Measurements from ENCODE around the gene FAM83C.

The FAM83C gene

DNA sequence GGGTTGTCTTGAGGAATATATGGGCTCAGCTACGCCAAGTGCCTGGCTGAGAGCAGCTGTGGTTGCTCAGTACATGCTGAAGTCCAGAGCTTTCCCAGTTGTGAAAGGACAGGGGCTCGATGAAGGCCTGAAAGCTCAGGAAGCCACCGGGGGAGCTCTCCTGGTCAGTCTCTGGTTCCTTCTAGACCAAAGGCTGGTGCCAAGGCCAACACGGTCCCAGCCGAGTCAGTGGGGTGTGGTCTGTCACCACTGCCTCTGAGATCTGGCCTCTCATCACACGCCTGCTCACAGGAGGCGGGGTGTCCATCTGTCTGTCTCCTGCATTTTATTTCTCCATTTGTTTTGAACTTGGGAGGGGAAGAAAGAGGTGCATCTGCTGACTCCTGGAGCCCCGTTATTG lies 4.9 kb upstream of the FAM83C start:
- H3K4me1 ChIP-seq (ENCODE audit: insufficient read depth, low read length), result no peaks in the 10 kb centered on the region
- no peaks in the 10 kb centered on the region for H3K27me3 ChIP-seq (ENCODE audit: insufficient read depth, low read length)
- no peaks in the 10 kb centered on the region for H3K36me3 ChIP-seq (ENCODE audit: insufficient read depth, low read length)
- H3K27ac ChIP-seq (ENCODE audit: low read depth, low read length), result no peak overlapping the region
- H3K9ac ChIP-seq (ENCODE audit: low read depth, low read length), result no peak overlapping the region
- H3K4me3 ChIP-seq (ENCODE audit: low read length), result no peak overlapping the region
- 81% methylated on average over 8 of the region's 8 CpGs for WGBS
- H3K9me3 ChIP-seq (ENCODE audit: insufficient read depth, low read depth, low read length), result no peaks in the 10 kb centered on the region

DNA sequence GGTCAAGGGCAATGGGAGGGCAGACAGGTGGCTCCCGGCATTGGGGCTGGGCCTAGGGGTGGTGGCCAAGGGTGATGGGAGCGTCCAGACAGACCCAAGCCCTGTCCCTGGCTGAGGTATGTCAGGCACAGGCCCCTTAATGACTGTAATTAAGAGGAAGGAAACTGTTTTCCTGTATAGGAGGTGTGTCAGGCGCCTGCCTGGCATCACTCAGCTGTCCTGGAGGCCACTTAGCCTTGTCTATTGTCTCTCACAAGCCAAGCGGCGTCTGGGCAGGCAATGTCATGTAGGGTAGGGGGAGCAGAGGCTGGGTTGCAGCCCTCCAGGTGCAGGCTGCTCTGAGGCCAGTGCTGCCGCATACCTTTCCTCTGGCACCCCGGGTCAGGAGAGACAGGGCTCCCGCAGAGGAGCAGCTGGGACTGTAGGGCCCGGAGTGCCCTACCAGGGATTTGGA lies 3.9 kb upstream of the FAM83C start:
- no peaks in the 10 kb centered on the region for H3K27me3 ChIP-seq (ENCODE audit: insufficient read depth, low read length)
- no peaks in the 10 kb centered on the region for H3K9me3 ChIP-seq (ENCODE audit: insufficient read depth, low read depth, low read length)
- no peaks in the 10 kb centered on the region for H3K4me1 ChIP-seq (ENCODE audit: insufficient read depth, low read length)
- H3K4me3 ChIP-seq (ENCODE audit: low read length), result no peak overlapping the region
- 87% methylated on average over 9 of the region's 9 CpGs for WGBS
- H3K9ac ChIP-seq (ENCODE audit: low read depth, low read length), result no peak overlapping the region
- no peak overlapping the region for H3K27ac ChIP-seq (ENCODE audit: low read depth, low read length)
- H3K36me3 ChIP-seq (ENCODE audit: insufficient read depth, low read length), result no peaks in the 10 kb centered on the region

DNA sequence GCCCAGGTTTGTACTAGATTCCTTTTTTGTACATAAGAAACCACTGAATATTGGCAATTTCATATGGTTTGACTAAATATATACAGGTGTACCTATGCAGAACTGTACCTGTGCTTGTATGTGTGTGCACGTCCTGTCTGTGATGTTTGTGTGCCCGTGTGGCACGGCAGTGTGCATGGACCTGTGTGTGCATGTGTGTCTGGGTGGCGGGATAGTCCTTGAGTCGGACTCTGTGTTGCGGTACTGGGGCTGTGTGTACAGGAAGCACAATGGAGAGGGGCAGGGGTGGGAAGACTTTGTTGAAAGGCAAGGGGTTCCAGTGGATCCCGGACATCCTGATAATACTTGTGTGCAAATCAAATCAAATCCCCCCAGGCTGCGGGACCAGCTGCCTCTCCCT lies 3.4 kb upstream of the FAM83C start:
- H3K27ac ChIP-seq (ENCODE audit: low read depth, low read length), result no peak overlapping the region
- no peaks in the 10 kb centered on the region for H3K4me1 ChIP-seq (ENCODE audit: insufficient read depth, low read length)
- WGBS, result 97% methylated on average over 8 of the region's 8 CpGs
- no peaks in the 10 kb centered on the region for H3K9me3 ChIP-seq (ENCODE audit: insufficient read depth, low read depth, low read length)
- H3K27me3 ChIP-seq (ENCODE audit: insufficient read depth, low read length), result no peaks in the 10 kb centered on the region
- no peak overlapping the region for H3K4me3 ChIP-seq (ENCODE audit: low read length)
- no peak overlapping the region for H3K9ac ChIP-seq (ENCODE audit: low read depth, low read length)
- no peaks in the 10 kb centered on the region for H3K36me3 ChIP-seq (ENCODE audit: insufficient read depth, low read length)

DNA sequence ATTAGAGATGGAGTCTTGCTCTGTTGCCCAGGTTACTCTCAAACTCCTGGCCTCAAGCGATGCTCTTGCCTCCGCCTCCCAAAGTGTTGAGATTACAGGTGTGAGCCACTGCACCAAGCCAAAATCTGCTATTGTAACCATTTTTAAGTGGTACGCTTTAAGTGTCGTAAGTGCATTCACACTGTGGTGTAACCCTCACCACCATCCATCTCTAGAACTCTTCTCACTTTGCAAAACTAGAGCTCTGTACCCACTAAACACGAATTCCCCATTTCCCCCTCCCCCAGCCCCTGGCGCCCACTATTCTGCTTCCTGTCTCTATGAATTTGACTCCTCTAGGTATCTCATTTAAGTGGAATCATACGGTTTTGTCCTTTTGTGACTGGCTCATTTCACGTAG lies 2.8 kb upstream of the FAM83C start:
- Histone ChIP-seq H3K36me3 (ENCODE audit: insufficient read depth, low read length) (no peaks in the 10 kb centered on the region), H3K27me3 (ENCODE audit: insufficient read depth, low read length) (no peaks in the 10 kb centered on the region), H3K9ac (ENCODE audit: low read depth, low read length) (no peak overlapping the region), H3K9me3 (ENCODE audit: insufficient read depth, low read depth, low read length) (no peaks in the 10 kb centered on the region), H3K4me3 (ENCODE audit: low read length) (no peak overlapping the region), H3K4me1 (ENCODE audit: insufficient read depth, low read length) (no peaks in the 10 kb centered on the region), H3K27ac (ENCODE audit: low read depth, low read length) (no peak overlapping the region)
- 91% methylated on average over 8 of the region's 8 CpGs for WGBS

DNA sequence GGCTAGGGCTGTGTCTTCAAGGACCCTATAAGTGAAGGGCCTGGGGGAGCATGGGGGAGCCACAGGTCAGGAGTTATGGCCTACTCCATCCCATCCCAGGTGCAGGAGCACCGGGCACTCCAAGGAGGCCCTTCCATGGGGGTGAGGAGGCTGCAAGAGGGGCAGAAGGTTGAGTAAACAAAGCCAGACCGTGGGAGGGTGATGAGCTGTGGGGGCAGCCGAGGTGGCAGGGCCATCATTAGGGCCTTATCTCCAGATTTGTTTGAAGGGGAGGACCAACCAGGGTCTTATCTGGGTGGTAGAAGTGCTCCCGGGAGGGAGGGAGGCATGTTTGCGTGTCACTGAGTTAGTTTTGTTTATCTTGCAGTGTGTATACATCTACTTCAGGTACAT lies 2.1 kb upstream of the FAM83C start:
- no peaks in the 10 kb centered on the region for H3K27me3 ChIP-seq (ENCODE audit: insufficient read depth, low read length)
- no peak overlapping the region for H3K4me3 ChIP-seq (ENCODE audit: low read length)
- H3K4me1 ChIP-seq (ENCODE audit: insufficient read depth, low read length), result no peaks in the 10 kb centered on the region
- no peak overlapping the region for H3K27ac ChIP-seq (ENCODE audit: low read depth, low read length)
- H3K9ac ChIP-seq (ENCODE audit: low read depth, low read length), result no peak overlapping the region
- H3K36me3 ChIP-seq (ENCODE audit: insufficient read depth, low read length), result no peaks in the 10 kb centered on the region
- WGBS, result 85% methylated on average over 5 of the region's 5 CpGs
- no peaks in the 10 kb centered on the region for H3K9me3 ChIP-seq (ENCODE audit: insufficient read depth, low read depth, low read length)

DNA sequence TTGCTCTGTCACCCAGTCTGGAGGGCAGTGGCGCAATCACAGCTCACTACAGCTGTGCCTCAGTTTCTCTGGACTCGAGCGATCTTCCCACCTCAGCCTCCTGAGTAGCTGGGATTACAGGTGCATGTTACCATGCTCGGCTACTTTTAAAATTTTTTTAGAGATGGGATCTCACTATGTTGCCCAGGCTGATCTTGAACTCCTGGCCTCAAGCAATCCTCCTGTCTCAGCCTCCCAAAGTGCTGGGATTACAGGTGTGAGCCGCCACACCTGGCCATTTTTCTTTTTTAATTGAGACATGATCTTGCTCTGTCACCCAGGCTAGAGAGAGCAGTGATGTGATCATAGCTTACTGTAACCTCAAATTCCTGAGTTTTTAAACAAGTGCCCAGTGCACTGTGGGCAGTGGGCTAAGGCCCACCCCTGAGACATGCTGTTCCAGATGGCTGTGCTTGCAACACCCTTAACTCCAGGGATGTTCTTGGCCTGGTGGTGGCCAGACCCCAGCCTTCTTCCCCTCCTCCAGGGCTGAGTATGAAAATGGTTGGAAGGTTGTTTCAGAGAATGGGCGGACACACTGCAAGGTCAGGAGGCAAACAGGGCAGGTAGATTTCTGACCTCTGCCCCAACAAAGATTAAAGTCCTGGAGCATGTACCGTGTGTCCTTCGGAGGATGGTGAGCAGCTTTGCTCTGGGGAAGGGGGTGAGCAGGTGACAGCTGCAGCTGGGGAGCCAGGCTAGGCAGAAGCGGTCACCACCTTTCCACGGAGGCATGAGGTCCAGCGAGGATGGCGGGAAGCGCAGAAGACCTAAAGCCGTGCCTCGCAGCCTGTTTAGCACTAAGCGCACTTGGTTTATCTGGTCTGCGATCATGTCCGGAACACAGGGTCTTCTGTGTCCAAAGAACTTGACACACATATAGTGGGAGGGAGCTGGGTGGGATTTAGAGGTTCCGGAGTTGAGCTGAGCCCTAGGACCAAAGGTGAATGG lies 1.4 kb upstream of the FAM83C start:
- no peak overlapping the region for H3K27ac ChIP-seq (ENCODE audit: low read depth, low read length)
- H3K4me1 ChIP-seq (ENCODE audit: insufficient read depth, low read length), result no peaks in the 10 kb centered on the region
- no peak overlapping the region for H3K9ac ChIP-seq (ENCODE audit: low read depth, low read length)
- no peaks in the 10 kb centered on the region for H3K9me3 ChIP-seq (ENCODE audit: insufficient read depth, low read depth, low read length)
- WGBS, result 94% methylated on average over 19 of the region's 19 CpGs
- H3K4me3 ChIP-seq (ENCODE audit: low read length), result no peak overlapping the region
- no peaks in the 10 kb centered on the region for H3K36me3 ChIP-seq (ENCODE audit: insufficient read depth, low read length)
- H3K27me3 ChIP-seq (ENCODE audit: insufficient read depth, low read length), result no peaks in the 10 kb centered on the region

DNA sequence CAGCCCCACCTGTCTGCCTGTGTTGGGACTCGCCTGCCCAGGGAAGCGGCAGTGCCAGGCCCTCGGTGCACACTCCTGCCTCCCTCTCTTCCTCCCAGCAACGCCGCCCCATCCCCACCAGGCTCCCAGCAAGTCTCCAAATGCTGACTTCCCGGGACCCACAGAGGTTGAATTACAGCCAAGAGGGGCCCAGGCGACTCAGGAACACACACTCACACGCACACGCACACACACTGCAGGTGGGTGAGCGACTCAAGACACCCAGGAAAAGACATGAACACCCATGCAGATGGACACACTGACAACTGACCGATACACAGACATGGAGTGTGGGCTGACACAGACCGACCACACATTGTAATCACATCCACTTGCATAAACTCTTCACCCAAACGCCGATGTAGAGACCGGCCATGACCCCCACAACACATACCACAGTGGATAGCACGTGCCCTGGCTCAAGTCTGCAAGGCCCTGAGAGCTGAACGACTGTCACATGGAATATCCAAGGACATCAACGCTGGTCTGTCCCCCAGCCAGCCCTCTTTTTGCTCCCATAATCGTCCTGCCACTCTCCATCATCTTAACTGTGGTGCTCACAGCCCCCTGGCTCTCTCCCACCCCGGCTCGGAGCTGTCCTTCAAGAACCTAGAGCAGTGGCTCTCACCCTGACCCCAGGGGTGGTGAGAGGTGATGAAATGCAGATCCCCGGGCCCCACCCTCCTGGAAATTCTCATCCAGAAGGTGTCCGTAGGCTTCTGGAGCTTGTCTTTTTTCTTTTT lies 470 bp upstream of the FAM83C start:
- Histone ChIP-seq H3K4me1 (ENCODE audit: insufficient read depth, low read length) (no peaks in the 10 kb centered on the region), H3K9ac (ENCODE audit: low read depth, low read length) (no peak overlapping the region), H3K9me3 (ENCODE audit: insufficient read depth, low read depth, low read length) (no peaks in the 10 kb centered on the region), H3K4me3 (ENCODE audit: low read length) (no peak overlapping the region), H3K27me3 (ENCODE audit: insufficient read depth, low read length) (no peaks in the 10 kb centered on the region), H3K27ac (ENCODE audit: low read depth, low read length) (no peak overlapping the region), H3K36me3 (ENCODE audit: insufficient read depth, low read length) (no peaks in the 10 kb centered on the region)
- WGBS, result 90% methylated on average over 23 of the region's 23 CpGs

DNA sequence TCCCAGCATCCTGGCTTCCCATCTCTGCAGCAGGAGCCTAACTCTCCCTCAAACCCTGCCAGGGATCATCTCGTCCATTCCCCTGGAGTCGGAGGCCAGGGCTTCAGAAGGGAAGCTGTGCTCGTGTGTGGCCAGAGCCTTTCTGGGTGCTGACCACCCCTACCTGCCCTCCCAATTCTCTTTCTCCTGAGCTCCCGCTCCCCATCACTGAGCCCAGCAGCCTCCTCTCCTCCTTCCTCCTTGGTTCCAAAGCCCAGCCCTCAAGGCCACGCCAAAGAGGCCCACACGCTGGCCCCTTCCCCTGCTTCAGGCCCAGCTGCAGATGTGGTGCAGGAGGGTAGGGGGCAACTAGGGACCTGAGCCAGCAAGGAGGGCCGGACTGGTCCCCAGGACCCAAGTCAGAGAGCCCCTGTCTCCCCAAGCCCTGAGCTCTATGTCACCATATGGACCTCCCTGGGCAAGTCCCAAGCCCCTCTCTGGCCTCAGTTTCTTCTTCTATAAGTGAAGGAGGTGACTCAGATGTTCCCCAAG lies 1.3 kb downstream of the FAM83C start:
- Histone ChIP-seq H3K27ac (ENCODE audit: low read depth, low read length) (no peak overlapping the region), H3K27me3 (ENCODE audit: insufficient read depth, low read length) (no peaks in the 10 kb centered on the region), H3K36me3 (ENCODE audit: insufficient read depth, low read length) (no peaks in the 10 kb centered on the region), H3K4me1 (ENCODE audit: insufficient read depth, low read length) (no peaks in the 10 kb centered on the region), H3K9me3 (ENCODE audit: insufficient read depth, low read depth, low read length) (no peaks in the 10 kb centered on the region), H3K9ac (ENCODE audit: low read depth, low read length) (no peak overlapping the region), H3K4me3 (ENCODE audit: low read length) (no peak overlapping the region)
- WGBS, result 86% methylated on average over 7 of the region's 7 CpGs

DNA sequence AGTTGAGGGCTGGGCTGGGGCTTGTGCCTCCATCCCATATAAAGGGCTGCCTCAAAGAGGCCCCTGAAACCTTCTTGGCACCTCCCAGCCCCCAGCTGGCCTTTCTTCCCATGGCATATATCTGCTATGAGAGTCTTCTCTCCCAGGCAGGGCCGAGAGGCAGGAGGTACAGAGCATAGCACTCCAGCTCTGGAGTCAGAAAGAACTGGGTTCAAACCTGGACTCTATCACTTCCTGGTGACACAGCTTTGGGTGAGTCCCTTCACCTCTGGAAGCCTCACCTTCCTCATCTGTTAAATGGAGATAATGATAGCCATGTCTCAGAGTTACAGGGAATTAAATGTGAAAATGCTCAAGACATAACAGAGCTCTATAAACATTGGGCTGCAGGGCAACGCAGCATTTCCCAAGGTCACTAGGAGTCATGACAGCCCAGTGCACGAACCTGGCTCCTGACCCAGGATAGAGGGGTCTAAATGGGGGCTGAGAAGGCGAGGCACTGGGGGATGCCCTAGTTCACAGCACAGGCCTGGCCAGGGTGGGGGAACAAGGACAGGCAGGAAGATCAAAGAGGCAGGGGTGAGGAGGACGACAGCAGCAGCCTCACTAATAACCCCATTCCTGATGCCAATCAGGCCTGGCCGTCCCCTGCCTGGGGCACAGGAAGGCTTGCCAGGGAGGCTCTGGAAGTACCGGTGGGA lies 1.9 kb downstream of the FAM83C start:
- no peaks in the 10 kb centered on the region for H3K27me3 ChIP-seq (ENCODE audit: insufficient read depth, low read length)
- H3K9me3 ChIP-seq (ENCODE audit: insufficient read depth, low read depth, low read length), result no peaks in the 10 kb centered on the region
- no peaks in the 10 kb centered on the region for H3K4me1 ChIP-seq (ENCODE audit: insufficient read depth, low read length)
- 79% methylated on average over 7 of the region's 7 CpGs for WGBS
- H3K4me3 ChIP-seq (ENCODE audit: low read length), result no peak overlapping the region
- no peaks in the 10 kb centered on the region for H3K36me3 ChIP-seq (ENCODE audit: insufficient read depth, low read length)
- H3K9ac ChIP-seq (ENCODE audit: low read depth, low read length), result no peak overlapping the region
- H3K27ac ChIP-seq (ENCODE audit: low read depth, low read length), result no peak overlapping the region

DNA sequence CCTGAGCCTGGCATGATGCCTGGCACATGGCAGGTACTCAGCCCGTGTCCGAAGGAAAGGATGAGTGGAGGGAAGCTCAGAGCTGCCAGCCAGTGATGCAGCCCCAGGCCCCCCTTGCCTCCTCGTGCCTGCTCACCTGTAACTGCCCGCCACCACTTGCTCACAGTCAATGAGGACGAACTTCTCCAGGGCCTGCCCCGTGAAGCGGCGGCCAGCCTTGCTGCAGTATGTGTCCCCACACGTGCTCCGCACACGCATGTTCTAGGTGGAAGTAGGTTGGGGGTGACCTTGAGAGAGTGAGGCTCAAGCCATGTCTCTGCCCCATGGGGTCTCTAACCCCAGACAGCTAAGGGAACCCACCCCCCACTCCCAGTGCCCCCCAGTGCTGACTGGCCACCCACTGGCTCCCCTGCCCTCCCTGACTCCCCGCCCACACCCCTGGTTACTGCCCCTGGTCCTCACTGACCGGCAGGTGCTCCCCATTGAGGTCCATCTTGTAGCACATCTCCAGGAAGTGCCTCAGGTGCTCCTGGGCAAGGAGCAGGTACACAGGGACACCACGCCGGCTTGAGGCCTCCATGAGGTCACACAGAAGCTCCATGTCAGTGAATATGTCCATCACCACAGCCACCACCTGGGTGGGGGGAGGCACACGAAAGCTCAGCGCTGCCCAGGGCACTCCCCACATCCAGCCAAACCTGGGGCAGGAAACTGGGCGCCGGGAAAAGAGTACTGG lies 3.7 kb downstream of the FAM83C start:
- no peak overlapping the region for H3K4me3 ChIP-seq (ENCODE audit: low read length)
- H3K4me1 ChIP-seq (ENCODE audit: insufficient read depth, low read length), result 0 out of 2 replicates have a peak, but pooled peaks cover 2% of the 10 kb centered on the region
- no peaks in the 10 kb centered on the region for H3K36me3 ChIP-seq (ENCODE audit: insufficient read depth, low read length)
- no peaks in the 10 kb centered on the region for H3K9me3 ChIP-seq (ENCODE audit: insufficient read depth, low read depth, low read length)
- H3K9ac ChIP-seq (ENCODE audit: low read depth, low read length), result no peak overlapping the region
- H3K27me3 ChIP-seq (ENCODE audit: insufficient read depth, low read length), result no peaks in the 10 kb centered on the region
- WGBS, result 90% methylated on average over 19 of the region's 19 CpGs
- H3K27ac ChIP-seq (ENCODE audit: low read depth, low read length), result no peak overlapping the region
